ENCODE results near the gene KLHL30.

- TF ChIP-seq CTCF (IDR thresholded peaks at IDR 0.05; ENCODE audit: low read length) (no peak), EZH2 (optimal IDR thresholded peaks at IDR 0.05; ENCODE audit: low read depth, low read length) (no peak)
Observed at GRCh38 chr2:238158018-238158508, 19.6 kb downstream of the KLHL30 start.
